ENCODE measurements around the gene MUCL3. TPM values are rescaled to one million over a fixed set of nuclear protein-coding genes. Genes with fewer than 3 reads are reported as not detected.
A peak's percentile ranks its signal among the peaks of the same experiment; 100 is the strongest.

The MUCL3 gene
- not detected for total RNA-seq

- no peaks in the 10 kb centered on the region for H3K9me3 ChIP-seq
- no peak for DNase-seq (ENCODE audit: low spot score in 2 of 2)
- no peak within 1 kb of the TSS for H3K4me3 ChIP-seq
- no peak within 1 kb of the TSS for H3K27ac ChIP-seq
- H3K4me1 ChIP-seq, result no peaks in the 10 kb centered on the region
- no peak for TF ChIP-seq POLR2AphosphoS5 (IDR thresholded peaks at IDR 0.05)
- TF ChIP-seq POLR2A (IDR thresholded peaks at IDR 0.05), result no peak
- TF ChIP-seq, protein P1, sequence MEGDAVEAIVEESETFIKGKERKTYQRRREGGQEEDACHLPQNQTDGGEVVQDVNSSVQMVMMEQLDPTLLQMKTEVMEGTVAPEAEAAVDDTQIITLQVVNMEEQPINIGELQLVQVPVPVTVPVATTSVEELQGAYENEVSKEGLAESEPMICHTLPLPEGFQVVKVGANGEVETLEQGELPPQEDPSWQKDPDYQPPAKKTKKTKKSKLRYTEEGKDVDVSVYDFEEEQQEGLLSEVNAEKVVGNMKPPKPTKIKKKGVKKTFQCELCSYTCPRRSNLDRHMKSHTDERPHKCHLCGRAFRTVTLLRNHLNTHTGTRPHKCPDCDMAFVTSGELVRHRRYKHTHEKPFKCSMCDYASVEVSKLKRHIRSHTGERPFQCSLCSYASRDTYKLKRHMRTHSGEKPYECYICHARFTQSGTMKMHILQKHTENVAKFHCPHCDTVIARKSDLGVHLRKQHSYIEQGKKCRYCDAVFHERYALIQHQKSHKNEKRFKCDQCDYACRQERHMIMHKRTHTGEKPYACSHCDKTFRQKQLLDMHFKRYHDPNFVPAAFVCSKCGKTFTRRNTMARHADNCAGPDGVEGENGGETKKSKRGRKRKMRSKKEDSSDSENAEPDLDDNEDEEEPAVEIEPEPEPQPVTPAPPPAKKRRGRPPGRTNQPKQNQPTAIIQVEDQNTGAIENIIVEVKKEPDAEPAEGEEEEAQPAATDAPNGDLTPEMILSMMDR (IDR thresholded peaks at IDR 0.05), result no peak
- H3K36me3 ChIP-seq, result no peaks in the 10 kb centered on the region
- no peaks in the 10 kb centered on the region for H3K27me3 ChIP-seq
- intact Hi-C loops (cut with DNase I; ENCODE audit: low total_unique reads), result no loop called here
These were observed at the start of gene MUCL3 for GRCh38 chr6:30940361-30940986. Gene MUCL3, plus strand, starts transcription at chr6:30940973. Its CDS starts 27 bp downstream, at chr6:30941000.

DNA sequence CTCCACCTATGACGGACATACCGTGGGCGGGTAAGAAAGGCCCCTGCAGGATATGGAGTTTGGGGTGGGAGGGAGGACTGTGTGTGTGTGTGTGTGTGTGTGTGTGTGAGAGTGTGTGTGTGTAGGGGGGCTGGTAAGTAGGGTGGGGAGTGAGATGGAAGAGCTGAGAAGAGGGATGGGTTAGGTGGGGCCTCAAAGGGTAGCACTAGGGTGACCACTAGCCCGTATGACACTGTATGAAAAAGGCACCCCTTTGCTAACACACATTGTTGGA lies 49.4 kb upstream of the MUCL3 start:
- no peaks in the 10 kb centered on the region for H3K27me3 ChIP-seq
- intact Hi-C loops (cut with DNase I; ENCODE audit: low total_unique reads), result no loop called here
- H3K4me1 ChIP-seq, result peaks cover 0 to 3% of the 10 kb centered on the region in 2 donors
- H3K36me3 ChIP-seq, result no peaks in the 10 kb centered on the region
- H3K27ac ChIP-seq, result peak overlapping the region; percentile 19 to 69
- no peak overlapping the region for H3K4me3 ChIP-seq
- no peaks in the 10 kb centered on the region for H3K9me3 ChIP-seq
- no peak for TF ChIP-seq POLR2A (IDR thresholded peaks at IDR 0.05)
- no peak for TF ChIP-seq POLR2AphosphoS5 (IDR thresholded peaks at IDR 0.05)
- TF ChIP-seq, protein P1 (IDR thresholded peaks at IDR 0.05), result no peak
- no peak for DNase-seq (ENCODE audit: low spot score in 2 of 2)

DNA sequence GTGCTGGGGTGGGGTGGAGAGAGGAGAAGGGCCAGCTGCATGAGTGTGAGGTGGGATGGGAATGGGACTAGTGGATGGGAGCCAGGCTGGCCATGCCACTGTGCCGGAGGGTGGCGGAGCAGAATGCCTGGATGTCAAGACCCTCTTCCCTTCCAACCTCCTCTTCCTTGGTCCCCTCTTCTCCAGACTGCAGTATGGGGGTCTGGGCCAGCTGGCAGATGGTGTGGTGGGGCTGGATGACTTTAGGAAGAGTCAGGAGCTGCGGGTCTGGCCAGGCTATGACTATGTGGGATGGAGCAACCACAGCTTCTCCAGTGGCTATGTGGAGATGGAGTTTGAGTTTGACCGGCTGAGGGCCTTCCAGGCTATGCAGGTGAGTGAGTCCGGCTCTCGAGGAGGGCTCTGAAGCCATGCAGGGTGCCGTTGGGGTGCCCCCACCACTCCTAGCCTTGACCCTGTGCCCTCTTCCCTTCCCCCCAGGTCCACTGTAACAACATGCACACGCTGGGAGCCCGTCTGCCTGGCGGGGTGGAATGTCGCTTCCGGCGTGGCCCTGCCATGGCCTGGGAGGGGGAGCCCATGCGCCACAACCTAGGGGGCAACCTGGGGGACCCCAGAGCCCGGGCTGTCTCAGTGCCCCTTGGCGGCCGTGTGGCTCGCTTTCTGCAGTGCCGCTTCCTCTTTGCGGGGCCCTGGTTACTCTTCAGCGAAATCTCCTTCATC lies 48.8 kb upstream of the MUCL3 start:
- intact Hi-C loops (cut with DNase I; ENCODE audit: low total_unique reads), result no loop called here
- H3K36me3 ChIP-seq, result no peaks in the 10 kb centered on the region

GRCh38 chr6:30893001-30893591 lies 47.7 kb upstream of the MUCL3 start:
- Histone ChIP-seq H3K4me3 (no peak overlapping the region), H3K4me1 (peaks cover 0 to 3% of the 10 kb centered on the region in 2 donors), H3K27me3 (no peaks in the 10 kb centered on the region), H3K9me3 (no peaks in the 10 kb centered on the region), H3K27ac (no peak overlapping the region), H3K36me3 (no peaks in the 10 kb centered on the region)
- intact Hi-C loops (cut with DNase I; ENCODE audit: low total_unique reads), result no loop called here
- DNase-seq (ENCODE audit: low spot score in 2 of 2), result no peak
- TF ChIP-seq POLR2AphosphoS5 (IDR thresholded peaks at IDR 0.05) (no peak), POLR2A (IDR thresholded peaks at IDR 0.05) (no peak)
- TF ChIP-seq, protein P1 (IDR thresholded peaks at IDR 0.05), result no peak

More for the DNA sequence above, 48.8 kb upstream of the MUCL3 start:
- DNase-seq (ENCODE audit: low spot score in 2 of 2), result no peak
- Histone ChIP-seq H3K27me3 (no peaks in the 10 kb centered on the region), H3K4me1 (peaks cover 0 to 3% of the 10 kb centered on the region in 2 donors), H3K27ac (no peak overlapping the region), H3K9me3 (no peaks in the 10 kb centered on the region), H3K4me3 (no peak overlapping the region)
- TF ChIP-seq, protein P1 (IDR thresholded peaks at IDR 0.05), result no peak
- TF ChIP-seq POLR2AphosphoS5 (IDR thresholded peaks at IDR 0.05), result no peak
- no peak for TF ChIP-seq POLR2A (IDR thresholded peaks at IDR 0.05)

- Histone ChIP-seq H3K27me3 (no peaks in the 10 kb centered on the region), H3K27ac (no peak overlapping the region), H3K9me3 (no peaks in the 10 kb centered on the region), H3K4me3 (no peak overlapping the region), H3K4me1 (no peaks in the 10 kb centered on the region), H3K36me3 (no peaks in the 10 kb centered on the region)
- intact Hi-C loops (cut with DNase I; ENCODE audit: low total_unique reads), result no loop called here
- TF ChIP-seq, protein P1 (IDR thresholded peaks at IDR 0.05), result no peak
- no peak for TF ChIP-seq POLR2AphosphoS5 (IDR thresholded peaks at IDR 0.05)
- no peak for TF ChIP-seq POLR2A (IDR thresholded peaks at IDR 0.05)
- DNase-seq (ENCODE audit: low spot score in 2 of 2), result no peak
These were observed 47.1 kb upstream of the MUCL3 start for GRCh38 chr6:30893666-30894065.

Data from breast epithelium (tissue), 4 donors.